ENCODE data around the gene FAM163B. TPM values are rescaled to one million over a fixed set of nuclear protein-coding genes. Genes with fewer than 3 reads are reported as not detected.

Gene FAM163B
- total RNA-seq, 1 experiment from 2014 or later: 2.0 TPM

- TF ChIP-seq PRRX2 (CRISPR knock-in tag; IDR thresholded peaks at IDR 0.05) (no peak), NR3C1 (CRISPR knock-in tag; conservative IDR thresholded peaks at IDR 0.05; ENCODE audit: low read depth) (no peak)
- TF ChIP-seq, protein P1, sequence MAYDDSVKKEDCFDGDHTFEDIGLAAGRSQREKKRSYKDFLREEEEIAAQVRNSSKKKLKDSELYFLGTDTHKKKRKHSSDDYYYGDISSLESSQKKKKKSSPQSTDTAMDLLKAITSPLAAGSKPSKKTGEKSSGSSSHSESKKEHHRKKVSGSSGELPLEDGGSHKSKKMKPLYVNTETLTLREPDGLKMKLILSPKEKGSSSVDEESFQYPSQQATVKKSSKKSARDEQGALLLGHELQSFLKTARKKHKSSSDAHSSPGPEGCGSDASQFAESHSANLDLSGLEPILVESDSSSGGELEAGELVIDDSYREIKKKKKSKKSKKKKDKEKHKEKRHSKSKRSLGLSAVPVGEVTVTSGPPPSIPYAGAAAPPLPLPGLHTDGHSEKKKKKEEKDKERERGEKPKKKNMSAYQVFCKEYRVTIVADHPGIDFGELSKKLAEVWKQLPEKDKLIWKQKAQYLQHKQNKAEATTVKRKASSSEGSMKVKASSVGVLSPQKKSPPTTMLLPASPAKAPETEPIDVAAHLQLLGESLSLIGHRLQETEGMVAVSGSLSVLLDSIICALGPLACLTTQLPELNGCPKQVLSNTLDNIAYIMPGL (CRISPR knock-in tag; IDR thresholded peaks at IDR 0.05): no peak
- TF ChIP-seq, protein P2, sequence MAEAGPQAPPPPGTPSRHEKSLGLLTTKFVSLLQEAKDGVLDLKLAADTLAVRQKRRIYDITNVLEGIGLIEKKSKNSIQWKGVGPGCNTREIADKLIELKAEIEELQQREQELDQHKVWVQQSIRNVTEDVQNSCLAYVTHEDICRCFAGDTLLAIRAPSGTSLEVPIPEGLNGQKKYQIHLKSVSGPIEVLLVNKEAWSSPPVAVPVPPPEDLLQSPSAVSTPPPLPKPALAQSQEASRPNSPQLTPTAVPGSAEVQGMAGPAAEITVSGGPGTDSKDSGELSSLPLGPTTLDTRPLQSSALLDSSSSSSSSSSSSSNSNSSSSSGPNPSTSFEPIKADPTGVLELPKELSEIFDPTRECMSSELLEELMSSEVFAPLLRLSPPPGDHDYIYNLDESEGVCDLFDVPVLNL (CRISPR knock-in tag; IDR thresholded peaks at IDR 0.05; ENCODE audit: borderline replicate concordance, low read depth): no peak
Measured at GRCh38 chr9:133605856-133606707, 3.1 kb downstream of the FAM163B start (continued).

- DNase-seq (ENCODE audit: low spot score) (no peak), ATAC-seq (no peak)
- ChIA-PET CTCF (interaction anchor here (0.7 to 1.4 kb wide), 11 partner anchors 14 to 163 kb away, joined by 3 to 4 read pairs (median 3); no protein-coding TSS in a partner anchor), POLR2A (no interaction called here)
- H3K4me3 Mint-ChIP-seq: no peak overlapping the region
- H3K4me1 Mint-ChIP-seq: peaks cover 9% of the 10 kb centered on the region
- H3K27ac Mint-ChIP-seq: no peak overlapping the region
- H3K9me3 Mint-ChIP-seq: no peaks in the 10 kb centered on the region
- H3K27me3 Mint-ChIP-seq (ENCODE audit: low read depth): peaks cover 28% of the 10 kb centered on the region
- no peaks in the 10 kb centered on the region for H3K36me3 Mint-ChIP-seq
- no peak for TF ChIP-seq NFATC4 (CRISPR knock-in tag; IDR thresholded peaks at IDR 0.05)
- no peak for TF ChIP-seq NR2C2 (CRISPR knock-in tag; IDR thresholded peaks at IDR 0.05)
- TF ChIP-seq, protein P3, sequence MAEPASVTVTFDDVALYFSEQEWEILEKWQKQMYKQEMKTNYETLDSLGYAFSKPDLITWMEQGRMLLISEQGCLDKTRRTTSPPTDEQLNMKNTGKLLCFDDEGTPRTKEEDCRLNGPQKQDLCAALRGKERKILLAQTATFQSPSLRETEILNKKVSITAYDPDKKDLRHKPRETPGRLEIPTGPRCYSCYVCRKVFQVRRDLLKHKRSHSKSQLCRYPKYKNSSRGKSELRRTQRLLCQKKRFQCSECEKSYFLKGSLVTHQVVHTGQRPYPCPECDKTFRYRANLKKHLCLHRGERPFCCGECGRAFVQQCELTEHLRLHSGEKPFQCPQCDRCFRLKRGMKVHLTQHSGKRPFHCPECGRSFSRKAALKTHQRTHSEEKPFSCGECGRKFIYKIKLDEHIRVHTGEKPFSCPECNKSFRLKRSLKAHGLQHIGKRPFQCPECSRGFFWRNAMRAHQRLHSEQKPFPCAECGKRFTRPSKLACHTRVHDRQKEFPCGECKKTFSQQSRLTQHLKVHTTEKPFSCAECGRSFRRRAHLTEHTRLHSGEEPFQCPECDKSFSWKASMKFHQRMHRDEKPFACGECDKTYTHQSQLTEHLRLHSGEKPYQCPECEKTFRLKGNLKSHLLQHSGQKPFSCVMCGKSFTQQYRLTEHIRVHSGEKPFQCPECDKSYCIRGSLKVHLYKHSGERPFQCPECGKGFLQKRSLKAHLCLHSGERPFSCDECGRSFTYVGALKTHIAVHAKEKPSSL (CRISPR knock-in tag; conservative IDR thresholded peaks at IDR 0.05): no peak
- no peak for TF ChIP-seq KAT7 (CRISPR knock-in tag; IDR thresholded peaks at IDR 0.05; ENCODE audit: borderline replicate concordance)
- TF ChIP-seq FOXJ3 (CRISPR knock-in tag; IDR thresholded peaks at IDR 0.05; ENCODE audit: borderline replicate concordance): no peak
- TF ChIP-seq, protein P4, sequence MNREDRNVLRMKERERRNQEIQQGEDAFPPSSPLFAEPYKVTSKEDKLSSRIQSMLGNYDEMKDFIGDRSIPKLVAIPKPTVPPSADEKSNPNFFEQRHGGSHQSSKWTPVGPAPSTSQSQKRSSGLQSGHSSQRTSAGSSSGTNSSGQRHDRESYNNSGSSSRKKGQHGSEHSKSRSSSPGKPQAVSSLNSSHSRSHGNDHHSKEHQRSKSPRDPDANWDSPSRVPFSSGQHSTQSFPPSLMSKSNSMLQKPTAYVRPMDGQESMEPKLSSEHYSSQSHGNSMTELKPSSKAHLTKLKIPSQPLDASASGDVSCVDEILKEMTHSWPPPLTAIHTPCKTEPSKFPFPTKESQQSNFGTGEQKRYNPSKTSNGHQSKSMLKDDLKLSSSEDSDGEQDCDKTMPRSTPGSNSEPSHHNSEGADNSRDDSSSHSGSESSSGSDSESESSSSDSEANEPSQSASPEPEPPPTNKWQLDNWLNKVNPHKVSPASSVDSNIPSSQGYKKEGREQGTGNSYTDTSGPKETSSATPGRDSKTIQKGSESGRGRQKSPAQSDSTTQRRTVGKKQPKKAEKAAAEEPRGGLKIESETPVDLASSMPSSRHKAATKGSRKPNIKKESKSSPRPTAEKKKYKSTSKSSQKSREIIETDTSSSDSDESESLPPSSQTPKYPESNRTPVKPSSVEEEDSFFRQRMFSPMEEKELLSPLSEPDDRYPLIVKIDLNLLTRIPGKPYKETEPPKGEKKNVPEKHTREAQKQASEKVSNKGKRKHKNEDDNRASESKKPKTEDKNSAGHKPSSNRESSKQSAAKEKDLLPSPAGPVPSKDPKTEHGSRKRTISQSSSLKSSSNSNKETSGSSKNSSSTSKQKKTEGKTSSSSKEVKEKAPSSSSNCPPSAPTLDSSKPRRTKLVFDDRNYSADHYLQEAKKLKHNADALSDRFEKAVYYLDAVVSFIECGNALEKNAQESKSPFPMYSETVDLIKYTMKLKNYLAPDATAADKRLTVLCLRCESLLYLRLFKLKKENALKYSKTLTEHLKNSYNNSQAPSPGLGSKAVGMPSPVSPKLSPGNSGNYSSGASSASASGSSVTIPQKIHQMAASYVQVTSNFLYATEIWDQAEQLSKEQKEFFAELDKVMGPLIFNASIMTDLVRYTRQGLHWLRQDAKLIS (CRISPR knock-in tag; IDR thresholded peaks at IDR 0.05; ENCODE audit: borderline replicate concordance): no peak
- TF ChIP-seq ZNF219 (CRISPR knock-in tag; IDR thresholded peaks at IDR 0.05; ENCODE audit: borderline replicate concordance): no peak
- no peak for TF ChIP-seq CTCF (IDR thresholded peaks at IDR 0.05)
- no peak for TF ChIP-seq ZNF317 (CRISPR knock-in tag; IDR thresholded peaks at IDR 0.05; ENCODE audit: borderline replicate concordance, low read depth)
- no peak for TF ChIP-seq JUN (CRISPR knock-in tag; IDR thresholded peaks at IDR 0.05)
- TF ChIP-seq ATF1 (CRISPR knock-in tag; IDR thresholded peaks at IDR 0.05): no peak
- TF ChIP-seq, protein P5, sequence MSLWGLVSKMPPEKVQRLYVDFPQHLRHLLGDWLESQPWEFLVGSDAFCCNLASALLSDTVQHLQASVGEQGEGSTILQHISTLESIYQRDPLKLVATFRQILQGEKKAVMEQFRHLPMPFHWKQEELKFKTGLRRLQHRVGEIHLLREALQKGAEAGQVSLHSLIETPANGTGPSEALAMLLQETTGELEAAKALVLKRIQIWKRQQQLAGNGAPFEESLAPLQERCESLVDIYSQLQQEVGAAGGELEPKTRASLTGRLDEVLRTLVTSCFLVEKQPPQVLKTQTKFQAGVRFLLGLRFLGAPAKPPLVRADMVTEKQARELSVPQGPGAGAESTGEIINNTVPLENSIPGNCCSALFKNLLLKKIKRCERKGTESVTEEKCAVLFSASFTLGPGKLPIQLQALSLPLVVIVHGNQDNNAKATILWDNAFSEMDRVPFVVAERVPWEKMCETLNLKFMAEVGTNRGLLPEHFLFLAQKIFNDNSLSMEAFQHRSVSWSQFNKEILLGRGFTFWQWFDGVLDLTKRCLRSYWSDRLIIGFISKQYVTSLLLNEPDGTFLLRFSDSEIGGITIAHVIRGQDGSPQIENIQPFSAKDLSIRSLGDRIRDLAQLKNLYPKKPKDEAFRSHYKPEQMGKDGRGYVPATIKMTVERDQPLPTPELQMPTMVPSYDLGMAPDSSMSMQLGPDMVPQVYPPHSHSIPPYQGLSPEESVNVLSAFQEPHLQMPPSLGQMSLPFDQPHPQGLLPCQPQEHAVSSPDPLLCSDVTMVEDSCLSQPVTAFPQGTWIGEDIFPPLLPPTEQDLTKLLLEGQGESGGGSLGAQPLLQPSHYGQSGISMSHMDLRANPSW (CRISPR knock-in tag; conservative IDR thresholded peaks at IDR 0.05; ENCODE audit: low read depth): no peak
- no peak for TF ChIP-seq ATF2 (CRISPR knock-in tag; IDR thresholded peaks at IDR 0.05; ENCODE audit: borderline replicate concordance, low read depth)
- no peak for TF ChIP-seq MLX (CRISPR knock-in tag; IDR thresholded peaks at IDR 0.05)
Measured at GRCh38 chr9:133605446-133605845, 3.7 kb downstream of the FAM163B start.

All from WTC11 (cell line).